Measurements from ENCODE around the gene ASPRV1. TPM values are rescaled to one million over a fixed set of nuclear protein-coding genes. Genes with fewer than 3 reads are reported as not detected.
A peak's percentile ranks its signal among the peaks of the same experiment; 100 is the strongest.
"Not testable (repeated sequence)": the region's sequence is repeated elsewhere in the genome, so short reads cannot be mapped to it uniquely, and the experiment has no call there.

Gene ASPRV1
- 0.80 and 0.99 TPM in 2 replicates for total RNA-seq
- 1.1 TPM for polyA plus RNA-seq (2012)

DNA sequence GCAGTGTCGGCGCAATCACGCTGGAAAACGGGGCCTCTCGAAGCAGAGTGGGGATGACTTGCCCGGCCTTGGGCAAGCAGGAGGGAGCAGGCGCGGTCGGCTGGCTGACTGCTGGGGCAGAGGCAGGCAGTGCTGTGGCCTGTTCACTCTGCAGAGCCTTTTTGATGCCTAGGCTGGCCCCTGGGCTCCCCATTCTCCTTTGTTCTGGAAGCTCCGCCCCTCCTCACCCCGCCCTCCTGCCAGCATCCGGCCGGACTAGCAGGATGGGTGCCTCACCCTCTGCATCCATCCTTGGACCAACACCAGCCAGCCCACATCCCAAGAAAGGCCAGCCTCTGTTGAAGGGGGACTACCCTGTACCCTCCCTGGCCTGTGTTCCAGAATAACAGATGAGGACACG lies at the start of gene ASPRV1:
Gene ASPRV1, minus strand, starts transcription at position 136 of the 400 bp plus-strand sequence. CDS start 195 bp downstream, outside the sequence.
- no peak for DNase-seq (ENCODE audit: low read depth)

- DNase-seq (ENCODE audit: low read depth): no peak
Observed at GRCh38 chr2:70010576-70011111, 49.2 kb upstream of the ASPRV1 start.

- no peak for DNase-seq (ENCODE audit: low read depth)
Observed at GRCh38 chr2:70009762-70010575, 48.5 kb upstream of the ASPRV1 start.

GRCh38 chr2:70008290-70008689 lies 46.9 kb upstream of the ASPRV1 start:
- no peak for DNase-seq (ENCODE audit: low read depth)

DNA sequence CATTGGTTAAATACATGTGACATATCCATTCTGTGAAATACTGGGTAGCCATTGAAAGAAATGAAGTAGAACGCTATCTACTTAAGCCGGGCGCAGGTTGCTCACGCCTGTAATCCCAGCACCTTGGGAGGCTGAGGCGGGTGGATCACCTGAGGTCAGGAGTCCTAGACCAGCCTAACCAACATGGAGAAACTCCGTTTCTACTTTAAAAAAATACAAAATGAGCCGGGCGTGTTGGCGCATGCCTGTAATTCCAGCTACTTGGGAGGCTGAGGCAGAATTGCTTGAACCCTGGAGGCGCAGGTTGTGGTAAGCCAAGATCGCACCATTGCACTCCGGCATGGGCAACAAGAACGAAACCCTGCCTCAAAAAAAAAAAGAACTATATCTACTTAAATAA lies 45.7 kb upstream of the ASPRV1 start:
- DNase-seq (ENCODE audit: low read depth): no peak

DNA sequence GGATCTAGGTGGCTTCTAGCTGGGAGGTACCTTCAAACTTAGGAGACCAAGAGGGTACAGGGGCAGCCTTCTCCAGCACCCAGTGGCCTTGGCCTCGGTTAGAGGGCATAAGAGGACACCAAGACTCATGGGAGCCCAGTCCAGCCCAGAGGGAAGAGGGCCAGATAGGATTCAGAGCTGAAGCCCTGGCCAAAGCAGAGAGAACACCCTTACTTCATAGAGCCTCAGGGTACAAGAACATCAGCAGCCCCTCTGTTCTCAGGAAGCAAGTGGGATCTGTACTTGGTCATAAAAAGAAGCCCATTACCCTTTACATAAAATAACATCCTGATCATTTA lies 45.0 kb upstream of the ASPRV1 start:
- no peak for DNase-seq (ENCODE audit: low read depth)

DNA sequence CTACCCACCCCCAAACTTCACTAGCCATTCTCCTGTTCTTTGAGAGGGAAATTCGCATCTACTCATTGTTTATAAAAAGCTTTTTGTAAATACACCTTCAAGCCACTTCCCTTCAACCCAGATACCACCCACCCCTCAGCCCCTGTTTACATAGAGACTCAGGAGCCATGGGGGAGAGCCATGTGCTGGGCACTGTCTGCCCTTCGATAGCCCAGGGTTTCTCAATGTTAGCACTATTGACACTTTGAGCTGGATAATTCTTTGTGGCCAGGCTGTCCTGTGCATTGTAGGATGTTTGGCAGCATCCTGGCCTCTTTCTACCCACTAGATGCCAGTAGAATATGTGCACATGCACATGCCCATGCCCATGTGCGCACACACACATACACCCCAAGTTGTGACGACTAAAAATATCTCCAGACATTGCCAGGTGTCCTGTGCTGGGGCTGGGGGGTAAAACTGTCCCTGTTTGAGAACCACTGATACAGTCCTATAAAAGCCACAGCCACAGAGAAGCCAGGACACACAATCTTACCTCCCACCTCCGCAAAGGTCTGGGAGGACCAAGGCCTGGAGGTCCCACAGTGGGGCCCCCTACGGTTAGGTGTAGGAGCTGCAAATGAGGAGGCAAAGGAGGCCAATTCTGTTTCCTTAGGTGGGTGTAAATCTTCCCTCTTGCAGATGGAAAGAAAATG lies 44.5 kb upstream of the ASPRV1 start:
- DNase-seq (ENCODE audit: low read depth): no peak

- DNase-seq (ENCODE audit: low read depth): no peak
Observed at GRCh38 chr2:70005216-70005615, 43.8 kb upstream of the ASPRV1 start.

- no peak for DNase-seq (ENCODE audit: low read depth)
Observed at GRCh38 chr2:70003093-70003830, 41.8 kb upstream of the ASPRV1 start.

DNA sequence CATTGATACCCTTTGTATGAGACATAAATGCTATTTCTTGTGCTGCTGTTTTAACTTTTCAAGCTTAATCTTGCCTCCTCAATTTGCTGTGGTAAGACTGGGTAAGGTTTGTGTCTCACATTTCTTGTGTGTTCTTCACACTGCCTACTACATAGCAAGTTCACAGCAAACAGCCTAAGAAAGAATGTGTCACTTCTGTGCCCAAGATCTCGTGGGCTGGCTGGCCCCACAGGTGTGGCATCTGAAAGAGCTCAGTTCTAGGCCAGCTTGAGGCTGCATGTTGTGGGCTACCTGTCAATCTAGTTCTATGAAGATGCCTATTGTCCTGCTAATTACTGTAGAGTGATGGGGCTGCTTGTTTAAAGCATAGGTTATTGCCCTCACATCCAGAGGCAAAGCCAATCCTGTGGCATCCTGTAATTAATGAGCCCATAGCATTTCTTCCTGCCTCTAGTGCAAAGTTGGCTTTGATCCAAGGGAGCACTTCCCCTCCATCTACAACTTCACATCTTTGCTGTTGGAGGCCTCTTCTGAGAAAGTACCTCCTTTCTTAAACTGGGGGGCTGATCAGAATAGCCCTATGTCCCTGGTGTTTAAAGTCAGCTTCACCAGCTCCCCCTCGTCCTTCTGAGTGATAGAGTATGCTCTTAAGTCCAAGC lies 40.9 kb upstream of the ASPRV1 start:
- no peak for DNase-seq (ENCODE audit: low read depth)

DNA sequence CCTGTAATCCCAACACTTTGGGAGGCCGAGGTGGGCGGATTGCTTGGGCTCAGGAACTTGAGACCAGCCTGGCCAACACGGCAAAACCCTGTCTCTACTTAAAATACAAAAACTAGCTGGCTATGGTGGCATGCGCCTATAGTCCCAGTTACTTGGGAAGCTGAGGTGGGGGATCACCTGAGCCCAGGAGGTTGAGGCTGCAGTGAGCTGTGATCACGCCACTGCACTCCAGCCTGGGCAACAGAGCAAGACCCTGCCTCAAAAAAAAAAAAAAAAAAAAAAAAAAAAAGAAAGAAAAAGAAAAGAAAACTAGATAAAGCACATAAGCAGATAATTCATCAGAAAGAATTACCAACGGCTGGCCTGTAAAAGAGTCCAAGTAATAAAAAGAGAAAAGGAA lies 39.1 kb upstream of the ASPRV1 start:
- not testable (repeated sequence) for DNase-seq (ENCODE audit: low read depth)

DNA sequence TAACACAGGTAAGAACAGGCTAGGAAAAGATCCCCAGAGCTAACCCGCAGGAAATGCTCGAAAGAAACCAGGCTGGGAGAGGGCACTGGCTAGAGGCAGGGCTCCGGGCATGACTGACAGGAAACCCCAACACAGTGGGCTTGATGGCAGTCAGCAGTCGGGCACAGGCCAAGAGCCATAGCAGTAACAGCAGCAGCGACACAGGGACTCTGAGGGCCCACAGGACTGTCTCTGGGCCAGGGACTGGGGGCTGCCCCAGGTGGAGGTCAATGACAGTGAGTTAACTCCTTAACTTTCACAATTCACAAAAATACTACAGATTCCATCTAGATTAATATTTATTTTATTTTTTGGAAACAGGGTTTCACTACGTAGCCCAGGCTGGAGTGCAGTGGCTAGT lies 37.3 kb upstream of the ASPRV1 start:
- DNase-seq (ENCODE audit: low read depth): no peak

DNA sequence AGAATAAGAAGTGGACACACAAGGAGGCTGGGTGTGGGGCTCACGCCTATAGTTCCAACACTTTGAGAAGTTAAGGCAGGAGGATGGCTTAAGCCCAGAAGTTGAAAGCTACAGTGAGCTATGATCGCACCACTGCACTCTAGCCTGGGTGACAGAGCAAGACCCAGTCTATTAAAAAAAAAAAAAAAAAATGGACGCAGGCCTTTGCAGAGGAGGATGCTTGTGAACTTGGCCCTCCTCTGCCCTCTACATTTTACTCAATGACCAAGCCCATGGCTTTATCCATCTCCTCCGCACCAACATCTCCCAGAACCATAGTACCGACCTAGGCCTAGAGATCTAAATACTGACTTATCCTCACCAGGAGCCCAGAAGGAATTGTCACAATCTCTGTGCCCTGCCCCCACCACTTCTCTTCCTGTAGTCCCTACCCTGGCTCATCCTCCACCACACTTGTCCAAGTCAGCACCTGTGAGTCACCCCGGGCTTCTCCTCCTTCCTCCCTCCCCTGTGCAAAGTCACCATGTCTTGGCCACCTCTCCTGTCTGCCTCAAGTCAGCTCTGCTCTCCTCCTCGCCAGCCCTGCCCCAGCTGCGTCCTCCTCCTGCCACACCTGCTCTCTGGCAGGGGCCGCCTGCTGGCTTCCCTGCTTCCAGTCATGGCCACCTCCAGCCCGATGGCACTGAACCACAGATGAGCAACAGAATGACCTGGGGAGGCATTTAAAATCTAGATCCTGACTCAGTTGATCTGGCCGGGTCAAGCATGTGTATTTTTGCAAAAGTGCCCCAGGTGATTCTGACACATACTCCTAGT lies 35.8 kb upstream of the ASPRV1 start:
- DNase-seq (ENCODE audit: low read depth): peak; percentile 39

DNA sequence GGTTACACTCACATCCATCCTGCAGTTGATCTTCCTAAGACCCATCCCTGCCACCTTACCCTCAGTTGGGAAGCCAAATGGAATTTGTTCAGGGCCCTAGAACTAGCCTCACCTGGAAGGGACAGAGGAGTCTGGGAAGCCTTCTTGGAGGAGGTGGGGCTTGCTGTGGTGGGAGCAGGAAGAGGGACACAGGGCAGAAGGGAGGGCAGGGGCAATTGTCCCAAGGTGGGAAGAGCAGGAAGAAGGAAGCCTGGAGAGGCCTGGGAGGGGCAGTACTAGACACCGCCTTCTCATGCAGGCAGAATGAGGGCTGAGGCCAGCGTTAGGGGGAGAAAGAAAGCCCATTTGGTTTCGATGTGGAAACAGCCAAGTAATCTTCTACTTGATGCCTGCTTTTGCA lies 34.1 kb upstream of the ASPRV1 start:
- DNase-seq (ENCODE audit: low read depth): no peak

GRCh38 chr2:69994166-69994565 lies 32.7 kb upstream of the ASPRV1 start:
- no peak for DNase-seq (ENCODE audit: low read depth)

GRCh38 chr2:69993708-69994107 lies 32.3 kb upstream of the ASPRV1 start:
- no peak for DNase-seq (ENCODE audit: low read depth)

- peak; percentile 41 for DNase-seq (ENCODE audit: low read depth)
Observed at GRCh38 chr2:69993048-69993565, 31.7 kb upstream of the ASPRV1 start.

DNA sequence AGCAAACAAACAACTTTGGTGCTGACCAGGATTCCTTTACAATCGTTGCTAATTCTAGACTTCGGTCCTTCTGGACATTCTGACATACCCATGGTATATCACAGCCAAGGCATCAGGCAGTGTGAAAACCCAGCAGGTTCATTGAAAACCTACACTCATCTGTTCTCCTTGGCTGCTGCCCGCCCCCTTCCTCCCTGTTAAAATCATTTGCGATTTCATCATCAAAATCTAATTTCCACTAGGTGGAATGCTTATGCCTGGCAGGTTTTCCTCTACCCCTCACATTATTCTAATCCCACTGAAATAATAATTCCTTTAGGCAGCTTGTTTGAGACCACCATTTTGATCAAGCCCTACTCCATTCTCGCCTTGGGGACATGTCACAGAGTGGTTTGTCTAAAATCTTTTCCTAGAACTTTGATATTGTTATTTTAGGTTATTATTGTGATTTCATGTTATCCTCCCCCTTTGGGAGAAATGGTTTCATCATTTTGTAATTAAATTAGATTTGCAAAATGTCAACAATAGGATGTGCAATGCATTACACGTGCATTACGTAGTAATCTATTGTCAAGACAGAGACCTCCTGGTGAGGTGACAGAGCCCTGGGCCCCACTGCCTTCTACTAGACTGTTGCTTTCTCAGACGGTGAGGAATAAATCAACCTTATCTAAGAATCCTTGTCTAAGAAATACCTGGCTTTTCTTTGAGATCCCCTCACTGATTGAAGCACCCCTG lies 31.0 kb upstream of the ASPRV1 start:
- no peak for DNase-seq (ENCODE audit: low read depth)

DNA sequence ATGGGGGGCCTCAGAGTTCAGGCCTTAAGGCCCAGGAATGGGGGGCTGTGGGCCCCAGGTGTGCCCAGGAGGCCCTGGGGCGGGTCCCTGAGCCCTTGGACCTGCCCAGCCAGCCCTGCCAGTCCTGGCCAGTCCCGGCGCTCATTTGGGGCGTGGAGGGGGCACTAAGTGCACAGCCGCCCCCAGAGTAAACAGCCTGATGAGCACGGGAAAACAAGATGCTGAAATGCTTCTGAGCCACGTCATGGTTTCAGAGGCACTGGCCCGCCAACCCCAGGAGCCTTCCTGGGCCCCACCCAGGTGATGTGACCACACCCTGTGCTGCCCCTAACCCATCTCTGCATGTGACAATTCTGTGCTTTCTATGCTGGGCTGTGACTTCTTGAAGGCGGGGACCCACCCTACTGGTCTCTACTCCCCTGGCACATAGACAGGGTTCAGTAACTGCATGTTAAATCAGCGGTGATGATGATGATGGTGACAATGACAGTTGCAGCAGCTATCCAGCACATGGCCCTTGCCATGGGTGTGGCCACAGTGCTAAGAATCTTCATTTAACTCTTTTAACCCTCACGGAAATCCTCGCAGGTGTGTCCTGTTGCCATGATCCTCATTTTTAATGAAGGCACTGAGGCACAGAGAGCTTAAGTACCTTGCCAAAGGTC lies 28.1 kb upstream of the ASPRV1 start:
- DNase-seq (ENCODE audit: low read depth): no peak

Data from myocyte (in vitro differentiated cells).